ENCODE measurements around the gene TMEM163.

DNA sequence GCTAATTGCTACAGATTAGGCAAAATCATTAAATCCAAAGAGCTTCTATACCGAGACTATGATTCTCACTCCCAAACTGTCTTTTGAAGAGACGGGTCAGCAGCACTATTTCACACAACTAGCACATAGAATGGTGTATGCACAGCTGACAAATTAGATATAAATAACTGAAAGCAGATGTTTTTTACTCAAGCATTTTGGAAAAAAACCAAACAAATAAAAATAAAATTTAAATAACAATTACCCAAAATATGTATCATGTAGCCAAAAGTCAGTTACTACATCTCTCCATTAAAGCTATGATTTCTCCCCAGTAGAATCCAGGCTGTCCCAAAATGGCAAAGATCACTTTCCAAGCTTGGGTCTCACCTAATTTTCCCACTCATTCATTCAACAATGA lies 107.9 kb downstream of the TMEM163 start:
- no peak for TF ChIP-seq POLR2A (IDR thresholded peaks at IDR 0.05; ENCODE audit: low read depth, low read length)
- no peak for TF ChIP-seq PAX5 (IDR thresholded peaks at IDR 0.05; ENCODE audit: insufficient read depth, low read length, severe bottlenecking)
